Measurements from ENCODE around the gene ADM5.

The ADM5 gene

DNA sequence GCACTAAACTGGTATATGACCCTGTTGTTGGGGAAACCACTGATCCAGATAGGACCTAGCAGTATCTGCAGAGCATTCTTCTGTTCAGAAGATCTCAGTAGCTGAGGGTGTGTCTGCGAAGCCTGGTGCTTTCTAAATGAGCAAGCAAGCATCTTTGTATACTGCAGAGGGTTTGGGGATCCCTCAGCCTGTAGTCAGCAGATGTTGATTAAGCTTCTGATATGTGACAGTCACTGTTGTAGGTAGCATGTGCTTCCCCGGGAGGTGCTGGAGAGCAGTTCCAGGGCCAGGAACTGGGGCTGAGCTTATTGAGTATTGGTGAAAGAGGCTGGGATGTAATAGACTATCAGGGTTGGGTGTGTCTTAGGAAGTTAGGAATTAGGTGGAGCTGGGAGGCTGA, 45.9 kb upstream of the ADM5 start:
- H3K27me3 ChIP-seq (replicated peaks; ENCODE audit: control insufficient read depth, insufficient read depth, low read length) = no peaks in the 10 kb centered on the region
- H3K36me3 ChIP-seq (ENCODE audit: control insufficient read depth, insufficient read depth, low read length) = peaks cover 13% of the 10 kb centered on the region
- TF ChIP-seq CTCF (IDR thresholded peaks at IDR 0.05; ENCODE audit: insufficient read depth, low read length, poor library complexity, severe bottlenecking) = no peak
- DNase-seq (ENCODE audit: extremely low read depth, insufficient read length) = no peak
- H3K4me3 ChIP-seq (replicated peaks; ENCODE audit: low read depth, low read length) = peak overlapping the region; percentile 16

GRCh38 chr19:49645592-49645991, 43.8 kb upstream of the ADM5 start:
- Histone ChIP-seq H3K4me3 (replicated peaks; ENCODE audit: low read depth, low read length) (no peak overlapping the region), H3K27me3 (replicated peaks; ENCODE audit: control insufficient read depth, insufficient read depth, low read length) (no peaks in the 10 kb centered on the region), H3K36me3 (ENCODE audit: control insufficient read depth, insufficient read depth, low read length) (peaks cover 22% of the 10 kb centered on the region)
- TF ChIP-seq CTCF (IDR thresholded peaks at IDR 0.05; ENCODE audit: insufficient read depth, low read length, poor library complexity, severe bottlenecking) = no peak
- no peak for DNase-seq (ENCODE audit: extremely low read depth, insufficient read length)

GRCh38 chr19:49645995-49646394, 43.4 kb upstream of the ADM5 start:
- peaks cover 23% of the 10 kb centered on the region for H3K36me3 ChIP-seq (ENCODE audit: control insufficient read depth, insufficient read depth, low read length)

DNA sequence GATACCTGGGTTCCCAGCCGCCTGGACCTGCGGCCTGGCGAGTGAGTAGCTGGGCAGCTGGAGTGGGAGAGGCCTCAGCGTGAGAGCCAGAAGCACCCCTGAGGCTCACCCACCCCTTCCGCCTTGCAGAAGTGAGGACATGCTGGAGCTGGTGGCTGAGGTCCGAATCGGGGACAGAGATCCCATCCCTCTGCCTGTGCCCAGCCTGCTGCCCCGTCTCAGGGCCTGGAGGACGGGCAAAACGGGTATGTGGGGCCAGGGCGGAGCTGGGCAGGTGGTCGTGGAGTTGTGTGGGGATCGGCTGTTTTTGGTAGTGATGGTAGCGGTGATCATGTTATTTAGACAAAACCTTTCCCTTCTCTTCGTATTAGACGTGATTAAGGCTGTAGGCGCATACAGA, 42.8 kb upstream of the ADM5 start:
- Histone ChIP-seq H3K4me3 (replicated peaks; ENCODE audit: low read depth, low read length) (no peak overlapping the region), H3K27me3 (replicated peaks; ENCODE audit: control insufficient read depth, insufficient read depth, low read length) (no peaks in the 10 kb centered on the region), H3K36me3 (ENCODE audit: control insufficient read depth, insufficient read depth, low read length) (peaks cover 23% of the 10 kb centered on the region)
- no peak for DNase-seq (ENCODE audit: extremely low read depth, insufficient read length)
- no peak for TF ChIP-seq CTCF (IDR thresholded peaks at IDR 0.05; ENCODE audit: insufficient read depth, low read length, poor library complexity, severe bottlenecking)

More at GRCh38 chr19:49645995-49646394, 43.4 kb upstream of the ADM5 start:
- TF ChIP-seq CTCF (IDR thresholded peaks at IDR 0.05; ENCODE audit: insufficient read depth, low read length, poor library complexity, severe bottlenecking) = no peak
- no peaks in the 10 kb centered on the region for H3K27me3 ChIP-seq (replicated peaks; ENCODE audit: control insufficient read depth, insufficient read depth, low read length)
- H3K4me3 ChIP-seq (replicated peaks; ENCODE audit: low read depth, low read length) = no peak overlapping the region
- DNase-seq (ENCODE audit: extremely low read depth, insufficient read length) = no peak

GRCh38 chr19:49651029-49651819, 38.2 kb upstream of the ADM5 start:
- DNase-seq (ENCODE audit: extremely low read depth, insufficient read length) = no peak
- no peak for TF ChIP-seq CTCF (IDR thresholded peaks at IDR 0.05; ENCODE audit: insufficient read depth, low read length, poor library complexity, severe bottlenecking)
- H3K36me3 ChIP-seq (ENCODE audit: control insufficient read depth, insufficient read depth, low read length) = peaks cover 37% of the 10 kb centered on the region

More at GRCh38 chr19:49651029-49651819, 38.2 kb upstream of the ADM5 start:
- Histone ChIP-seq H3K27me3 (replicated peaks; ENCODE audit: control insufficient read depth, insufficient read depth, low read length) (no peaks in the 10 kb centered on the region), H3K4me3 (replicated peaks; ENCODE audit: low read depth, low read length) (no peak overlapping the region)
